GM21717 (cell line): ENCODE measurements around the gene NADSYN1.
A peak's percentile ranks its signal among the peaks of the same experiment; 100 is the strongest.
"Not testable (repeated sequence)": the region's sequence is repeated elsewhere in the genome, so short reads cannot be mapped to it uniquely, and the experiment has no call there.

Source experiments
- ATAC-seq: cut with Tn5 transposase; IDR thresholded peaks from one replicate; pipeline ENCODE4 v1.9.1; 2021; ENCODE audit warnings: mild to moderate bottlenecking, moderate library complexity; ENCODE audit not compliant: unreplicated experiment

Gene NADSYN1

GRCh38 chr11:71518506-71519471, 65.8 kb downstream of the NADSYN1 start:
- ATAC-seq = no peak

- no peak for ATAC-seq
Observed at GRCh38 chr11:71519546-71519945, 66.5 kb downstream of the NADSYN1 start.

- no peak for ATAC-seq
Observed at GRCh38 chr11:71525188-71525937, 72.4 kb downstream of the NADSYN1 start.

GRCh38 chr11:71525938-71526495, 73.0 kb downstream of the NADSYN1 start:
- no peak for ATAC-seq

- ATAC-seq = not testable (repeated sequence)
Observed at GRCh38 chr11:71526796-71527575, 74.0 kb downstream of the NADSYN1 start, which contains the start of gene KRTAP5-7. KRTAP5-7 (plus strand) TSS chr11:71527267; CDS start chr11:71527301, 34 bp downstream.

GRCh38 chr11:71527576-71528210, 74.7 kb downstream of the NADSYN1 start:
- no peak for ATAC-seq

GRCh38 chr11:71530602-71531001, 77.6 kb downstream of the NADSYN1 start:
- no peak for ATAC-seq

GRCh38 chr11:71532036-71532610, 79.1 kb downstream of the NADSYN1 start:
- ATAC-seq = no peak

- not testable (repeated sequence) for ATAC-seq
Observed at GRCh38 chr11:71534711-71535608, 82.0 kb downstream of the NADSYN1 start.

GRCh38 chr11:71535825-71536224, 82.8 kb downstream of the NADSYN1 start:
- no peak for ATAC-seq

GRCh38 chr11:71537537-71537936, 84.5 kb downstream of the NADSYN1 start:
- no peak for ATAC-seq

GRCh38 chr11:71537977-71538665, 85.1 kb downstream of the NADSYN1 start, which contains the start of gene KRTAP5-8:
KRTAP5-8 (plus strand) TSS chr11:71538025; CDS start chr11:71538056, 31 bp downstream.
- ATAC-seq = not testable (repeated sequence)

GRCh38 chr11:71538666-71538990, 85.6 kb downstream of the NADSYN1 start:
- ATAC-seq = no peak

- ATAC-seq = no peak
Observed at GRCh38 chr11:71539017-71539416, 86.0 kb downstream of the NADSYN1 start.

GRCh38 chr11:71539971-71540370, 87.0 kb downstream of the NADSYN1 start:
- ATAC-seq = not testable (repeated sequence)

GRCh38 chr11:71540521-71541304, 87.7 kb downstream of the NADSYN1 start:
- ATAC-seq = peak; percentile 65

- no peak for ATAC-seq
Observed at GRCh38 chr11:71542382-71542781, 89.4 kb downstream of the NADSYN1 start.
